Activated CD8-positive, alpha-beta memory T cell treated with anti-CD3 and anti-CD28 coated beads for 4 hours (primary cell): Measurements from ENCODE around the gene GOLGA2.

Experiments used
- DNase-seq, 2 donors: peaks; one replicate each; pipeline ENCODE4 v3.0.0-alpha.2; 2020; ENCODE audit warnings: low read depth in 2 of 2

The GOLGA2 gene, protein sequence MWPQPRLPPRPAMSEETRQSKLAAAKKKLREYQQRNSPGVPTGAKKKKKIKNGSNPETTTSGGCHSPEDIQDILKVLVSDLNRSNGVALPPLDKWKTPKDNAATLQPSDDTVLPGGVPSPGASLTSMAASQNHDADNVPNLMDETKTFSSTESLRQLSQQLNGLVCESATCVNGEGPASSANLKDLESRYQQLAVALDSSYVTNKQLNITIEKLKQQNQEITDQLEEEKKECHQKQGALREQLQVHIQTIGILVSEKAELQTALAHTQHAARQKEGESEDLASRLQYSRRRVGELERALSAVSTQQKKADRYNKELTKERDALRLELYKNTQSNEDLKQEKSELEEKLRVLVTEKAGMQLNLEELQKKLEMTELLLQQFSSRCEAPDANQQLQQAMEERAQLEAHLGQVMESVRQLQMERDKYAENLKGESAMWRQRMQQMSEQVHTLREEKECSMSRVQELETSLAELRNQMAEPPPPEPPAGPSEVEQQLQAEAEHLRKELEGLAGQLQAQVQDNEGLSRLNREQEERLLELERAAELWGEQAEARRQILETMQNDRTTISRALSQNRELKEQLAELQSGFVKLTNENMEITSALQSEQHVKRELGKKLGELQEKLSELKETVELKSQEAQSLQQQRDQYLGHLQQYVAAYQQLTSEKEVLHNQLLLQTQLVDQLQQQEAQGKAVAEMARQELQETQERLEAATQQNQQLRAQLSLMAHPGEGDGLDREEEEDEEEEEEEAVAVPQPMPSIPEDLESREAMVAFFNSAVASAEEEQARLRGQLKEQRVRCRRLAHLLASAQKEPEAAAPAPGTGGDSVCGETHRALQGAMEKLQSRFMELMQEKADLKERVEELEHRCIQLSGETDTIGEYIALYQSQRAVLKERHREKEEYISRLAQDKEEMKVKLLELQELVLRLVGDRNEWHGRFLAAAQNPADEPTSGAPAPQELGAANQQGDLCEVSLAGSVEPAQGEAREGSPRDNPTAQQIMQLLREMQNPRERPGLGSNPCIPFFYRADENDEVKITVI

GRCh38 chr9:128275198-128276007, at the start of gene GOLGA2:
Gene GOLGA2, minus strand, starts transcription at chr9:128276007. Its CDS starts 31 bp downstream, at chr9:128275976.
- DNase-seq = no peak

- no peak for DNase-seq
Measured at GRCh38 chr9:128324401-128324800, 48.6 kb upstream of the GOLGA2 start.

- no peak for DNase-seq
Measured at GRCh38 chr9:128323791-128324190, 48.0 kb upstream of the GOLGA2 start.

DNA sequence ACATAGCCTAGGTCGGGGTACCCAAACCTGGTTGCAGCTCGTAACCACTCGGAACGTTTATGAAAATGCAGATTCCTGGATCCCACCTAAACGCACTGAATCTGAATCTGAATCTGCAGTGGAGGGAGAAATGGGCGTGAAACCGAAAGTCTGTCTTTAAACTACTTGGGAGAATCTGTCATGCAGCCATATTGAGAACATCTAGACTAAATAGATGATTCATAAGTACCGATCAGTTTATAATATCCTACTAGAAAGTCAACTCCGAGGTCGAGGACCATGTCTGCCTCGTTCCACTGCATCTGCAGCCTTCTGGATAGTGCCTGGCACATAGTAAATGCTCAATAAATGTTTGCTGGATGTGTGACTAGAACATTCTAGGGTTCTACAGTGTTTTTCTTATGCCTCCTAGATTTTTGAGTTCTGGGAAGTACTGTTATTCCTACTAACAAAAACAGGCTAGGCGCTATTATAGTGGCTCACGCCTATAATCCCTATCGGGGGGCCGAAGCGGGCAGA, 47.5 kb upstream of the GOLGA2 start:
- no peak for DNase-seq

DNA sequence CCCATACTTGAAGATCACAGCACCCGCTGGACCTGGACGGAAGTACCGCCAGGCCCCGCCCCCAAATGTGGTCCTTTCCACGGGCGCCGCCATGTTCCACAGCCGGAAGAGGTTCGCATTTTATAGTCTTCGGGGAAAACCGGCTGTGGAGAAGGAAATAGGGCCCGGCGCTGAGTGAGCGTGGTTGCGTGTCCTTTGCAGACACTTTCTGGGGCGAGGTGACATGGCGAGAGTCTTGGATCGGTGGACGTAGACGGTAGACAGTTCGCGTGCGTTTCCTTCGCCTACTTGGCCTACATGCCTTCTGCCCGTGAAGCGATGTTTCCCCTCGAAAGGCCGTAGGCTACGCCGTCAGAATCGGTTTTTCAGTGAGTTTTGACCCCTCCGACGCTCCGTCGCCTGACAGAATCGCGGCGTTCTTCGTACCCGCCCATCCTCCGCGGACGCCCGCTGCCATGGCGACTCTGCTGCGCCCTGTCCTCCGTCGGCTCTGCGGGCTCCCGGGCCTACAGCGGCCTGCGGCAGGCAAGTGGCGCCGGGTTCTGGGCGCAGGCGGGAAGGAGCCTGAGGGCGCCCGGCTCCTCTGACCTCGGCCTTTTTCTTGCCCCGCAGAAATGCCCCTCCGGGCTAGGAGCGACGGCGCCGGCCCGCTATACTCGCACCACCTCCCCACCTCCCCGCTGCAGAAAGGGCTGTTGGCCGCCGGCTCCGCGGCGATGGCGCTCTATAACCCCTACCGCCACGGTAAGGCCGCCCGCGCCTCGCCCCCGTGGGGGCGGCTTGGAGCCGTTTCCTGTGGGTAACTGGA, 46.8 kb upstream of the GOLGA2 start, which contains the start of the genes COQ4 and TRUB2:
Gene COQ4, plus strand, starts transcription at position 436 of the 808 bp plus-strand sequence. Its CDS starts 20 bp downstream, at position 456.
Gene TRUB2, minus strand, starts transcription at position 44 of the 808 bp plus-strand sequence. Its CDS starts 39 bp downstream, at position 5.
- DNase-seq = peak; percentile 85 to 89

GRCh38 chr9:128321879-128322403, 46.1 kb upstream of the GOLGA2 start:
- no peak for DNase-seq

DNA sequence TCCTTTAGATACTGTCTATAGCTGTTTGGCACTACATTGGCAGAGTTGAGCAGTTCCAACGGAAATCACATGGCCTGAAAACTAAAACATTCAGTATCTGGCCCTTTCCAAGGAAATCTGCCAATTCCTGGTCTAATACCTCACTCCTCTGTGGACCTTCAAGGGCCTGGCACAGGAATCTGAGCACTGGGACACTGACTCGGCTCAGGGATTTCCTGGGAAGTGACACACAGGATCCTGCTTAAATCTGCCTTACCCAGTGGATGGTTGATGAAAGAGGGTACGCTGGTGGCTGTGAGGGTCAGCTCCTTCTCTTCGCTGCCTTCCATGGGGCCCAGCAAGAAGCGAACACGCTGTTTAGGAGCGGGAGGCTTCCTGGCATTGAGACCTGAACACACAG, 45.5 kb upstream of the GOLGA2 start:
- DNase-seq = no peak

DNA sequence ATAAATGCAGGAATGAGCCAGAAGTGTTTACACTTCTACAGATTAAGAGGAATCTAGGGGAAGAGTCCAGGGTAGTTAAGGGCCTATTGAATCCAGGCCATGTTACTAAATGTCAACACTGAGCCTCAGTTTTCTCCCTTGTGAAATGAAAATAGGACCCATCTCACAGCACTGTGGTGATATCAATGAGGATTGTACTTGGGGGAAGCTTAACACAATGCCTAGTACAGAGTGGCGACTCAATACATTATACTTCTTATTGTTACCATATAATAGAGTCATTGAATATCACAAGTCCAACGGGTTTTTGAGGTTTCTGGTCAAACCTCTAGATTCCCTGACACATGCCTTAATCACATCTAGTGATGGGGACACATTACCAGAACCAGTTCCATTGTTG, 41.8 kb upstream of the GOLGA2 start:
- DNase-seq = no peak

GRCh38 chr9:128316421-128316820, 40.6 kb upstream of the GOLGA2 start:
- no peak for DNase-seq

GRCh38 chr9:128314697-128315096, 38.9 kb upstream of the GOLGA2 start:
- no peak for DNase-seq

DNA sequence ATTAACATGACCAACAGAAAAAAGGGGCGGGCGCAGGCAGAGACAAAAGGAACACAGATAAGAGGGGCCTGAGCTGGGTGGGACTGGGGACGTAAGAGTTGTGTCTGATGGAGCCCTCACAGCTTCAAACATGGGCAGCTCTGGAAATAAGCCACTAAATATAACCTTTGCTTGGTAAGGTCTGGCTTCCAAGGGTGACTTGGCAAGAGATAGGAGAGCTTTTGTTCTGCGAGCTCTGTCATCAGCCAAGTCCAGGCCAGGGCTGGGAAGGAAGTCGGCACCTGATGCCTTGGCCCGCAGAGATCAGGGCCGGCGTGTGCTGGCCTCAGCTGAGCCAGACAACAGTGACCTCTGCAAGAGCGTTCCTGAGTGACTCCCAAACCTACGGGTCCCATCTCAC, 34.7 kb upstream of the GOLGA2 start:
- DNase-seq = no peak

GRCh38 chr9:128309551-128309950, 33.7 kb upstream of the GOLGA2 start:
- DNase-seq = no peak

- DNase-seq = no peak
Measured at GRCh38 chr9:128304971-128305288, 29.1 kb upstream of the GOLGA2 start.

DNA sequence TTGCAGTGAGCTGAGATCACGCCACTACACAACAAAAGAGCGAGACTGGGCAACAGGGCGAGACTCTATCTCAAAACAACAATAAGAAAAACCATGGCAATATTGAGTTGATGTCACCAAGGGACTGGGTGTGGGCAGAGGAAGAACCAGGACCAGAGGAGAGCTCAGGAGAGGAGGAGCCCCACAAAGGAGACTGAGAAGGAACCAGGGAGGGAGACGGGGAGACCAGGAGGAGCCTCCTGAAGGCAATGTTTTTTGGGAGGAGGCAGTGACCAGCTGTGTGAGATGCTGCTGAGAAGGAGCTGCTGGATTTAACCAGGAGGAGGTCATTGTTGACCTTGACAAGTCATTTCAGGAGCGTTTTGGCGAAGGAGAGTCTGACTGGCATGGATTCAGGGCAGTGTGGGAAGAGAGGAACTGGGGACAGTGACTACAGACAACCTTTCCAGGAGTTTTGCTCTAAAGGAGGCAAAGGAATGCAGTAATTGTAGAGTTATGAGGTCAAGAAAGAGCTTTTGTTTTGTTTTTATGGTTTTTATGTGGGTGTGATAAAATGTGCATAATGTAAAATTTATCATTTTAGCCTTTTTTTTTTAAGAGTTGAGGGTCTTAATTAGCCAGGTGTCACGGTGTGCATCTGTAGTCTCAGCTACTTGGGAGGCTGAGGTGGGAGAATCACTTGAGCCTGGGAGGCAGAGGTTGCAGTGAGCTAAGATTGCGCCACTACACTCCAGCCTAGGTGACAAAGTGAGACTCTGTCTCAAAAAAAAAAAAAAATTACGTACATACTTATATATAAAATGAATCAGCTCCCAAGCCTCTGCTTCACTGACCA, 28.5 kb upstream of the GOLGA2 start:
- no peak for DNase-seq

DNA sequence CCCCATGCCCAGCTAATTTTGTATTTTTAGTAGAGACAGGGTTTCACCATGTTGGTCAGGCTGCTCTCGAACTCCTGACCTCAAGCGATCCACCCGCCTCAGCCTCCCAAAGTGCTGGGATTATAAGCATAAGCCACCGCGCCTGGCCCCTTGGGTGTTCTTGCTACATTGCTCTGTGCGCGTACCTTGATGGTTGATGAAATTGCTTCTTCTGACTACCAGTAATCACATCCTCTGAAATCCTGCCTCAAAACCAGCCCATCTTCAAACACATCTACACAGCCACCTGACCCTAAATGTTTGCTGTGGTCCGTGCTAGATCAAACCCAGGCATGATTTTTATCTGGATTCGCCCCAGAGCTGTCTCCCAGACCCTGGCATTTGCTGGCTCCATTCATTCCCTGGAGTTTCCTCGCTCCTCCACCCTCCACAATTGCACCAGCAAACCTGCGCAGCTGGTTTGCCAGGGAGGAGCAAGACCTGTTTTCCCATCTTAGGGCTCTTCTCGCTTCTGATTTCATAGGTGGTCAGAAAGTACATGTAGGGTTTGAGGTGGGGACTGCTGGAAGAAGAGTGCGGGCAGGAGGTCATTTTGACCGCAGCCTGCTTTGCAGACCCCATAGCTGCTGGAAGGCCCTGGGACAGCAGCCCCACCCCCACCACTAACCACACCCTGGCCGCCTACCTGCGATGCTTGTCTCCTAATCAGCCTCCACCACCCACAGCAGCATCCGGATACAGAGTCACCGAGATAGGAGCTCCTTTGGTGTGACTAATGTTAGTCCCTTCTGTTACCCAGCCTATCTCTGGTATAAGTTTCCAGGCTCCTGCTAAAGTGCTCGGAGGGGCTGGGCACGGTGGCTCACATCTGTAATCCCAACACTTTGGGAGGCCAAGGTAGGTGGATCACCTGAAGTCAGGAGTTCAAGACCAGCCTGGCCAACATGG, 23.0 kb upstream of the GOLGA2 start:
- DNase-seq = no peak

GRCh38 chr9:128297221-128297773, 21.5 kb upstream of the GOLGA2 start:
- DNase-seq = no peak

- DNase-seq = no peak
Measured at GRCh38 chr9:128296340-128297220, 20.8 kb upstream of the GOLGA2 start.
